SH-SY5Y (cell line): ENCODE measurements around the gene EIF4EBP2.

Experiments used
- GATA2 ChIP-seq: IDR thresholded peaks from 2 replicates; pipeline ENCODE4 v1.6.1; 2011; ENCODE audit warnings: mild to moderate bottlenecking, low read depth, low read length
- GATA3 ChIP-seq: IDR thresholded peaks from 2 replicates; pipeline ENCODE4 v1.6.1; 2011; ENCODE audit warnings: low read depth, mild to moderate bottlenecking, low read length, moderate library complexity

- TF ChIP-seq GATA2 (no peak), GATA3 (no peak)
Measured at GRCh38 chr10:70378122-70378521, 25.8 kb upstream of the EIF4EBP2 start.
